ENCODE data around the gene SFXN5.

GRCh38 chr2:72959554-72959953 is 112.0 kb downstream of the SFXN5 start:
- no peak for TF ChIP-seq CTCF (IDR thresholded peaks at IDR 0.05)
- no peak for TF ChIP-seq POLR2AphosphoS5 (IDR thresholded peaks at IDR 0.05; ENCODE audit: insufficient read depth in 1 of 2, low read depth in 1 of 2)
- TF ChIP-seq POLR2A (IDR thresholded peaks at IDR 0.05) = no peak

All from vagina (tissue), 2 donors.